ENCODE data around the gene GAST. TPM values are rescaled to one million over a fixed set of nuclear protein-coding genes. Genes with fewer than 3 reads are reported as not detected.

Gene GAST
- total and polyA plus RNA-seq, 2 of the 13 experiments (the other 11 are each of a cell fraction or from before 2014, with no cell fraction given), result 0.32 to 0.42 TPM

- TF ChIP-seq, protein P1, sequence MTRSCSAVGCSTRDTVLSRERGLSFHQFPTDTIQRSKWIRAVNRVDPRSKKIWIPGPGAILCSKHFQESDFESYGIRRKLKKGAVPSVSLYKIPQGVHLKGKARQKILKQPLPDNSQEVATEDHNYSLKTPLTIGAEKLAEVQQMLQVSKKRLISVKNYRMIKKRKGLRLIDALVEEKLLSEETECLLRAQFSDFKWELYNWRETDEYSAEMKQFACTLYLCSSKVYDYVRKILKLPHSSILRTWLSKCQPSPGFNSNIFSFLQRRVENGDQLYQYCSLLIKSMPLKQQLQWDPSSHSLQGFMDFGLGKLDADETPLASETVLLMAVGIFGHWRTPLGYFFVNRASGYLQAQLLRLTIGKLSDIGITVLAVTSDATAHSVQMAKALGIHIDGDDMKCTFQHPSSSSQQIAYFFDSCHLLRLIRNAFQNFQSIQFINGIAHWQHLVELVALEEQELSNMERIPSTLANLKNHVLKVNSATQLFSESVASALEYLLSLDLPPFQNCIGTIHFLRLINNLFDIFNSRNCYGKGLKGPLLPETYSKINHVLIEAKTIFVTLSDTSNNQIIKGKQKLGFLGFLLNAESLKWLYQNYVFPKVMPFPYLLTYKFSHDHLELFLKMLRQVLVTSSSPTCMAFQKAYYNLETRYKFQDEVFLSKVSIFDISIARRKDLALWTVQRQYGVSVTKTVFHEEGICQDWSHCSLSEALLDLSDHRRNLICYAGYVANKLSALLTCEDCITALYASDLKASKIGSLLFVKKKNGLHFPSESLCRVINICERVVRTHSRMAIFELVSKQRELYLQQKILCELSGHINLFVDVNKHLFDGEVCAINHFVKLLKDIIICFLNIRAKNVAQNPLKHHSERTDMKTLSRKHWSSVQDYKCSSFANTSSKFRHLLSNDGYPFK (CRISPR knock-in tag; IDR thresholded peaks at IDR 0.05; ENCODE audit: borderline replicate concordance), result peak; percentile 58
- TF ChIP-seq MXD1 (CRISPR knock-in tag; IDR thresholded peaks at IDR 0.05) (peak; percentile 70; the same call in 1 of the 2 replicates), ZNF431 (CRISPR knock-in tag; IDR thresholded peaks at IDR 0.05; ENCODE audit: borderline replicate concordance, low read depth) (no peak), ZSCAN25 (CRISPR knock-in tag; IDR thresholded peaks at IDR 0.05) (no peak; the same call in 1 of the 2 replicates), TEAD2 (CRISPR knock-in tag; IDR thresholded peaks at IDR 0.05) (no peak), ZNF891 (CRISPR knock-in tag; IDR thresholded peaks at IDR 0.05) (peak; percentile 26; the same call in 1 of the 2 replicates), RARA (CRISPR knock-in tag; IDR thresholded peaks at IDR 0.05) (no peak), MAFF (IDR thresholded peaks at IDR 0.05; ENCODE audit: low read depth, low read length) (no peak), ZNF225 (CRISPR knock-in tag; IDR thresholded peaks at IDR 0.05) (0 out of 2 replicates have a peak, but pooled peaks have one; percentile 37), ESRRA (CRISPR knock-in tag; IDR thresholded peaks at IDR 0.05; ENCODE audit: low read depth) (peak; percentile 69; the same call in 1 of the 2 replicates), ZNF501 (CRISPR knock-in tag; IDR thresholded peaks at IDR 0.05) (peak; percentile 81), ZBTB1 (CRISPR knock-in tag; IDR thresholded peaks at IDR 0.05; ENCODE audit: borderline replicate concordance) (no peak), YY1 (IDR thresholded peaks at IDR 0.05; ENCODE audit: insufficient read depth, insufficient replicate concordance, low read depth, low read length) (peak; percentile 69), ZNF841 (CRISPR knock-in tag; IDR thresholded peaks at IDR 0.05; ENCODE audit: borderline replicate concordance) (no peak), DZIP1 (CRISPR knock-in tag; IDR thresholded peaks at IDR 0.05) (peak; percentile 90; the same call in 1 of the 2 replicates), REXO4 (CRISPR knock-in tag; IDR thresholded peaks at IDR 0.05; ENCODE audit: borderline replicate concordance) (no peak), U2AF1 (optimal IDR thresholded peaks at IDR 0.05; ENCODE audit: low read depth, low read length) (no peak)
- TF ChIP-seq, protein P2, sequence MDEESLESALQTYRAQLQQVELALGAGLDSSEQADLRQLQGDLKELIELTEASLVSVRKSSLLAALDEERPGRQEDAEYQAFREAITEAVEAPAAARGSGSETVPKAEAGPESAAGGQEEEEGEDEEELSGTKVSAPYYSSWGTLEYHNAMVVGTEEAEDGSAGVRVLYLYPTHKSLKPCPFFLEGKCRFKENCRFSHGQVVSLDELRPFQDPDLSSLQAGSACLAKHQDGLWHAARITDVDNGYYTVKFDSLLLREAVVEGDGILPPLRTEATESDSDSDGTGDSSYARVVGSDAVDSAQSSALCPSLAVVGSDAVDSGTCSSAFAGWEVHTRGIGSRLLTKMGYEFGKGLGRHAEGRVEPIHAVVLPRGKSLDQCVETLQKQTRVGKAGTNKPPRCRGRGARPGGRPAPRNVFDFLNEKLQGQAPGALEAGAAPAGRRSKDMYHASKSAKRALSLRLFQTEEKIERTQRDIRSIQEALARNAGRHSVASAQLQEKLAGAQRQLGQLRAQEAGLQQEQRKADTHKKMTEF (CRISPR knock-in tag; IDR thresholded peaks at IDR 0.05), result peak; percentile 94
- TF ChIP-seq, protein P3, sequence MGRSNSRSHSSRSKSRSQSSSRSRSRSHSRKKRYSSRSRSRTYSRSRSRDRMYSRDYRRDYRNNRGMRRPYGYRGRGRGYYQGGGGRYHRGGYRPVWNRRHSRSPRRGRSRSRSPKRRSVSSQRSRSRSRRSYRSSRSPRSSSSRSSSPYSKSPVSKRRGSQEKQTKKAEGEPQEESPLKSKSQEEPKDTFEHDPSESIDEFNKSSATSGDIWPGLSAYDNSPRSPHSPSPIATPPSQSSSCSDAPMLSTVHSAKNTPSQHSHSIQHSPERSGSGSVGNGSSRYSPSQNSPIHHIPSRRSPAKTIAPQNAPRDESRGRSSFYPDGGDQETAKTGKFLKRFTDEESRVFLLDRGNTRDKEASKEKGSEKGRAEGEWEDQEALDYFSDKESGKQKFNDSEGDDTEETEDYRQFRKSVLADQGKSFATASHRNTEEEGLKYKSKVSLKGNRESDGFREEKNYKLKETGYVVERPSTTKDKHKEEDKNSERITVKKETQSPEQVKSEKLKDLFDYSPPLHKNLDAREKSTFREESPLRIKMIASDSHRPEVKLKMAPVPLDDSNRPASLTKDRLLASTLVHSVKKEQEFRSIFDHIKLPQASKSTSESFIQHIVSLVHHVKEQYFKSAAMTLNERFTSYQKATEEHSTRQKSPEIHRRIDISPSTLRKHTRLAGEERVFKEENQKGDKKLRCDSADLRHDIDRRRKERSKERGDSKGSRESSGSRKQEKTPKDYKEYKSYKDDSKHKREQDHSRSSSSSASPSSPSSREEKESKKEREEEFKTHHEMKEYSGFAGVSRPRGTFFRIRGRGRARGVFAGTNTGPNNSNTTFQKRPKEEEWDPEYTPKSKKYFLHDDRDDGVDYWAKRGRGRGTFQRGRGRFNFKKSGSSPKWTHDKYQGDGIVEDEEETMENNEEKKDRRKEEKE (IDR thresholded peaks at IDR 0.05), result no peak
Observed at GRCh38 chr17:41665566-41666236, 46.4 kb upstream of the GAST start (continued).

Measured in HepG2 (cell line).